Liver (tissue), 9 donors: ENCODE data around the gene RPS5. TPM values are rescaled to one million over a fixed set of nuclear protein-coding genes. Genes with fewer than 3 reads are reported as not detected.
A peak's percentile ranks its signal among the peaks of the same experiment; 100 is the strongest.

Source experiments
- DNase-seq: peaks from one replicate; pipeline ENCODE4 v3.0.0-alpha.2; 2017; ENCODE audit warnings: low spot score
- H3K27ac ChIP-seq, 2 donors: one replicate each; pipeline ENCODE4 v1.7.0; 2013; ENCODE audit warnings: inconsistent platforms in 2 of 2, low read length in 2 of 2, control low read depth in 1 of 2, low read depth in 1 of 2, mild to moderate bottlenecking in 1 of 2
- H3K27me3 ChIP-seq, 4 donors: one replicate each; pipeline versions ENCODE4 v1.6.1 to v1.7.0; 2013; ENCODE audit warnings: low read length in 3 of 4, inconsistent platforms in 1 of 4, mild to moderate bottlenecking in 1 of 4, moderate library complexity in 1 of 4; ENCODE audit not compliant: control insufficient read depth in 4 of 4, insufficient read depth in 4 of 4
- H3K36me3 ChIP-seq, 4 donors: one replicate each; pipeline versions ENCODE4 v1.6.1 to v1.7.0; 2013; ENCODE audit warnings: low read length in 3 of 4, mild to moderate bottlenecking in 3 of 4, low read depth in 1 of 4, moderate library complexity in 1 of 4; ENCODE audit not compliant: control insufficient read depth in 4 of 4, insufficient read depth in 3 of 4
- H3K4me1 ChIP-seq, 4 donors: one replicate each; pipeline versions ENCODE4 v1.6.1 to v1.7.0; 2013; ENCODE audit warnings: low read length in 3 of 4, mild to moderate bottlenecking in 3 of 4, moderate library complexity in 1 of 4; ENCODE audit not compliant: control insufficient read depth in 4 of 4, insufficient read depth in 4 of 4
- H3K4me3 ChIP-seq, 3 donors: one replicate each; pipeline versions ENCODE4 v1.6.1 to v1.7.0; 2013; ENCODE audit warnings: low read length in 3 of 3, control low read depth in 1 of 3, low read depth in 1 of 3, mild to moderate bottlenecking in 1 of 3
- H3K9ac ChIP-seq, 2 donors: one replicate each; pipeline ENCODE4 v1.7.0; 2013; ENCODE audit warnings: low read length in 2 of 2, mild to moderate bottlenecking in 2 of 2, moderate library complexity in 2 of 2, control low read depth in 1 of 2, low read depth in 1 of 2
- H3K9me3 ChIP-seq, 4 donors: one replicate each; pipeline versions ENCODE4 v1.6.1 to v1.7.0; 2013; ENCODE audit warnings: low read length in 3 of 4; ENCODE audit not compliant: control insufficient read depth in 4 of 4
- ATF3 ChIP-seq: IDR thresholded peaks from 2 replicates; pipeline ENCODE4 v1.6.1; 2016; ENCODE audit warnings: antibody characterized with exemption
- EGR1 ChIP-seq, 2 donors: IDR thresholded peaks; 2 replicates each; pipeline ENCODE4 v1.6.1; 2016 to 2018; ENCODE audit warnings: antibody characterized with exemption in 2 of 2, low read depth in 2 of 2
- FOXA1 ChIP-seq: IDR thresholded peaks from 2 replicates; pipeline ENCODE4 v1.6.1; 2016; ENCODE audit warnings: antibody characterized with exemption
- FOXA2 ChIP-seq: IDR thresholded peaks from 2 replicates; pipeline ENCODE4 v1.6.1; 2016; ENCODE audit warnings: antibody characterized with exemption
- GABPA ChIP-seq, 2 donors: IDR thresholded peaks in 1 of 2; conservative IDR thresholded peaks in 1 of 2; 2 replicates each; pipeline ENCODE4 v1.6.1; 2016; ENCODE audit warnings: antibody characterized with exemption in 2 of 2, mild to moderate bottlenecking in 1 of 2, moderate library complexity in 1 of 2
- HNF4A ChIP-seq, 2 donors: conservative IDR thresholded peaks; 2 replicates each; pipeline ENCODE4 v1.6.1; 2016; ENCODE audit warnings: antibody characterized with exemption in 2 of 2, mild to moderate bottlenecking in 2 of 2
- HNF4G ChIP-seq: IDR thresholded peaks from 2 replicates; pipeline ENCODE4 v1.6.1; 2016; ENCODE audit warnings: antibody characterized with exemption
- JUND ChIP-seq, 2 donors: IDR thresholded peaks; 2 replicates each; pipeline ENCODE4 v1.6.1; 2016; ENCODE audit warnings: antibody characterized with exemption in 2 of 2
- NR2F2 ChIP-seq: IDR thresholded peaks from 2 replicates; pipeline ENCODE4 v1.6.1; 2016; ENCODE audit warnings: antibody characterized with exemption
- RAD21 ChIP-seq, 2 donors: IDR thresholded peaks; 2 replicates each; pipeline ENCODE4 v1.6.1; 2016; ENCODE audit warnings: antibody characterized with exemption in 2 of 2, mild to moderate bottlenecking in 2 of 2
- RXRA ChIP-seq, 2 donors: IDR thresholded peaks; 2 replicates each; pipeline ENCODE4 v1.6.1; 2017 to 2018; ENCODE audit warnings: antibody characterized with exemption in 2 of 2, mild to moderate bottlenecking in 1 of 2
- SP1 ChIP-seq: IDR thresholded peaks from 2 replicates; pipeline ENCODE4 v1.6.1; 2018; ENCODE audit warnings: antibody characterized with exemption, mild to moderate bottlenecking
- TAF1 ChIP-seq: conservative IDR thresholded peaks from 2 replicates; pipeline ENCODE4 v1.6.1; 2016; ENCODE audit warnings: antibody characterized with exemption, mild to moderate bottlenecking
- YY1 ChIP-seq: IDR thresholded peaks from 2 replicates; pipeline ENCODE4 v1.6.1; 2016; ENCODE audit warnings: antibody characterized with exemption, mild to moderate bottlenecking
- WGBS: extraction: QIAGEN DNeasy Blood & Tissue Kit; methylation state at CpG from one replicate; pipeline ENCODE4 v1.1.7; 2013; 5-methylcytosine and 5-hydroxymethylcytosine counted together
- polyA plus RNA-seq, 2 donors: library from polyadenylated mRNA; stranded (reverse) in 1 of 2; unstranded in 1 of 2; fragments of 200-250 nt in 1 of 2; fragments of >200 nt in 1 of 2; fragmentation: Nextera tagmentation in 1 of 2; extraction: Ambion mirVana in 1 of 2; gene quantifications; one replicate each; pipeline versions ENCODE4 v1.2.1 to v1.2.3, GENCODE V29; 2013 to 2015
- total RNA-seq, 2 donors: library from RNA; depleted of rRNA; stranded (reverse); fragments of >200 nt; gene quantifications; one replicate each; pipeline ENCODE4 v1.2.3, GENCODE V29; 2014
- TF ChIP-seq, protein P1 (sequence below): IDR thresholded peaks from 2 replicates; pipeline ENCODE4 v1.6.1; 2016; ENCODE audit warnings: antibody characterized with exemption
- TF ChIP-seq, protein P2 (sequence below): fragments of 150-350 bp; IDR thresholded peaks from 2 replicates; pipeline ENCODE4 v1.5.1; 2017; ENCODE audit warnings: improper control_type of control experiment, low read depth, low read length; ENCODE audit not compliant: missing input control
- TF ChIP-seq, protein P3 (sequence below): IDR thresholded peaks from 2 replicates; pipeline ENCODE4 v1.6.1; 2016; ENCODE audit warnings: antibody characterized with exemption
- TF ChIP-seq, protein P4 (sequence below): IDR thresholded peaks from 2 replicates; pipeline ENCODE4 v1.6.1; 2016; ENCODE audit warnings: antibody characterized with exemption, mild to moderate bottlenecking
- donor health status: healthy.
- donor health status: healthy.
- donor health status: healthy.
- donor health status: healthy.
- donor health status: healthy.

The RPS5 gene
- total and polyA plus RNA-seq, 4 donors: 229 to 1,403 (median 628) TPM

GRCh38 chr19:58408152-58409009 lies 21.3 kb downstream of the RPS5 start, which contains the start of gene ZNF584:
Gene ZNF584, plus strand, starts transcription at chr19:58408649. Its CDS starts 499 bp downstream, at chr19:58409148.
- under 1% methylated on average over 100 of the region's 100 CpGs for WGBS
- no peaks in the 10 kb centered on the region for H3K36me3 ChIP-seq
- peaks cover 5 to 30% (median 21%) of the 10 kb centered on the region in 4 donors for H3K4me1 ChIP-seq
- peak within 1 kb of the TSS; percentile 80 to 83 for H3K27ac ChIP-seq
- no peaks in the 10 kb centered on the region for H3K27me3 ChIP-seq
- DNase-seq: peak; percentile 94
- TF ChIP-seq YY1 (peak; percentile 96), RAD21 (IDR thresholded peaks at IDR 0.05) (peak in 1 of 2 donors; percentile 49), HNF4G (no peak), TAF1 (no peak), EGR1 (IDR thresholded peaks at IDR 0.05; ENCODE audit: low read depth in 2 of 2) (peak; percentile 74 to 77), JUND (IDR thresholded peaks at IDR 0.05) (no peak), ATF3 (no peak), NR2F2 (no peak), RXRA (IDR thresholded peaks at IDR 0.05) (peak; percentile 19 to 39), HNF4A (conservative IDR thresholded peaks at IDR 0.05) (no peak), FOXA2 (no peak), FOXA1 (no peak), GABPA (IDR thresholded peaks at IDR 0.05 in 1 of 2, conservative IDR thresholded peaks at IDR 0.05 in 1 of 2) (peak in 1 of 2 donors; percentile 91), SP1 (peak; percentile 54)
- TF ChIP-seq, protein P1, sequence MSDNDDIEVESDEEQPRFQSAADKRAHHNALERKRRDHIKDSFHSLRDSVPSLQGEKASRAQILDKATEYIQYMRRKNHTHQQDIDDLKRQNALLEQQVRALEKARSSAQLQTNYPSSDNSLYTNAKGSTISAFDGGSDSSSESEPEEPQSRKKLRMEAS: no peak
- TF ChIP-seq, protein P2, sequence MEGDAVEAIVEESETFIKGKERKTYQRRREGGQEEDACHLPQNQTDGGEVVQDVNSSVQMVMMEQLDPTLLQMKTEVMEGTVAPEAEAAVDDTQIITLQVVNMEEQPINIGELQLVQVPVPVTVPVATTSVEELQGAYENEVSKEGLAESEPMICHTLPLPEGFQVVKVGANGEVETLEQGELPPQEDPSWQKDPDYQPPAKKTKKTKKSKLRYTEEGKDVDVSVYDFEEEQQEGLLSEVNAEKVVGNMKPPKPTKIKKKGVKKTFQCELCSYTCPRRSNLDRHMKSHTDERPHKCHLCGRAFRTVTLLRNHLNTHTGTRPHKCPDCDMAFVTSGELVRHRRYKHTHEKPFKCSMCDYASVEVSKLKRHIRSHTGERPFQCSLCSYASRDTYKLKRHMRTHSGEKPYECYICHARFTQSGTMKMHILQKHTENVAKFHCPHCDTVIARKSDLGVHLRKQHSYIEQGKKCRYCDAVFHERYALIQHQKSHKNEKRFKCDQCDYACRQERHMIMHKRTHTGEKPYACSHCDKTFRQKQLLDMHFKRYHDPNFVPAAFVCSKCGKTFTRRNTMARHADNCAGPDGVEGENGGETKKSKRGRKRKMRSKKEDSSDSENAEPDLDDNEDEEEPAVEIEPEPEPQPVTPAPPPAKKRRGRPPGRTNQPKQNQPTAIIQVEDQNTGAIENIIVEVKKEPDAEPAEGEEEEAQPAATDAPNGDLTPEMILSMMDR: no peak
- TF ChIP-seq, protein P3, sequence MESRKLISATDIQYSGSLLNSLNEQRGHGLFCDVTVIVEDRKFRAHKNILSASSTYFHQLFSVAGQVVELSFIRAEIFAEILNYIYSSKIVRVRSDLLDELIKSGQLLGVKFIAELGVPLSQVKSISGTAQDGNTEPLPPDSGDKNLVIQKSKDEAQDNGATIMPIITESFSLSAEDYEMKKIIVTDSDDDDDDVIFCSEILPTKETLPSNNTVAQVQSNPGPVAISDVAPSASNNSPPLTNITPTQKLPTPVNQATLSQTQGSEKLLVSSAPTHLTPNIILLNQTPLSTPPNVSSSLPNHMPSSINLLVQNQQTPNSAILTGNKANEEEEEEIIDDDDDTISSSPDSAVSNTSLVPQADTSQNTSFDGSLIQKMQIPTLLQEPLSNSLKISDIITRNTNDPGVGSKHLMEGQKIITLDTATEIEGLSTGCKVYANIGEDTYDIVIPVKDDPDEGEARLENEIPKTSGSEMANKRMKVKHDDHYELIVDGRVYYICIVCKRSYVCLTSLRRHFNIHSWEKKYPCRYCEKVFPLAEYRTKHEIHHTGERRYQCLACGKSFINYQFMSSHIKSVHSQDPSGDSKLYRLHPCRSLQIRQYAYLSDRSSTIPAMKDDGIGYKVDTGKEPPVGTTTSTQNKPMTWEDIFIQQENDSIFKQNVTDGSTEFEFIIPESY: no peak
- TF ChIP-seq, protein P4, sequence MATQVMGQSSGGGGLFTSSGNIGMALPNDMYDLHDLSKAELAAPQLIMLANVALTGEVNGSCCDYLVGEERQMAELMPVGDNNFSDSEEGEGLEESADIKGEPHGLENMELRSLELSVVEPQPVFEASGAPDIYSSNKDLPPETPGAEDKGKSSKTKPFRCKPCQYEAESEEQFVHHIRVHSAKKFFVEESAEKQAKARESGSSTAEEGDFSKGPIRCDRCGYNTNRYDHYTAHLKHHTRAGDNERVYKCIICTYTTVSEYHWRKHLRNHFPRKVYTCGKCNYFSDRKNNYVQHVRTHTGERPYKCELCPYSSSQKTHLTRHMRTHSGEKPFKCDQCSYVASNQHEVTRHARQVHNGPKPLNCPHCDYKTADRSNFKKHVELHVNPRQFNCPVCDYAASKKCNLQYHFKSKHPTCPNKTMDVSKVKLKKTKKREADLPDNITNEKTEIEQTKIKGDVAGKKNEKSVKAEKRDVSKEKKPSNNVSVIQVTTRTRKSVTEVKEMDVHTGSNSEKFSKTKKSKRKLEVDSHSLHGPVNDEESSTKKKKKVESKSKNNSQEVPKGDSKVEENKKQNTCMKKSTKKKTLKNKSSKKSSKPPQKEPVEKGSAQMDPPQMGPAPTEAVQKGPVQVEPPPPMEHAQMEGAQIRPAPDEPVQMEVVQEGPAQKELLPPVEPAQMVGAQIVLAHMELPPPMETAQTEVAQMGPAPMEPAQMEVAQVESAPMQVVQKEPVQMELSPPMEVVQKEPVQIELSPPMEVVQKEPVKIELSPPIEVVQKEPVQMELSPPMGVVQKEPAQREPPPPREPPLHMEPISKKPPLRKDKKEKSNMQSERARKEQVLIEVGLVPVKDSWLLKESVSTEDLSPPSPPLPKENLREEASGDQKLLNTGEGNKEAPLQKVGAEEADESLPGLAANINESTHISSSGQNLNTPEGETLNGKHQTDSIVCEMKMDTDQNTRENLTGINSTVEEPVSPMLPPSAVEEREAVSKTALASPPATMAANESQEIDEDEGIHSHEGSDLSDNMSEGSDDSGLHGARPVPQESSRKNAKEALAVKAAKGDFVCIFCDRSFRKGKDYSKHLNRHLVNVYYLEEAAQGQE: peak; percentile 1
- H3K9me3 ChIP-seq: no peaks in the 10 kb centered on the region
- H3K4me3 ChIP-seq: peak within 1 kb of the TSS; percentile 76 to 90 (median 86)
- peak within 1 kb of the TSS; percentile 31 to 76 for H3K9ac ChIP-seq
